H1 (cell line): Measurements from ENCODE around the gene NT5C3B. TPM values are rescaled to one million over a fixed set of nuclear protein-coding genes. Genes with fewer than 3 reads are reported as not detected.

ENCODE experiments used
- CTCF ChIA-PET: fragments of 300-600 bp; sonication (Branson Sonifier 250); formaldehyde crosslinking; loops from one replicate; lab custom pipeline; 2021; ENCODE audit not compliant: partially characterized antibody; lab: Charles Lee
- POLR2A ChIA-PET: fragments of 300-600 bp; sonication (Branson Sonifier 250); formaldehyde crosslinking; loops from one replicate; lab custom pipeline; 2021; ENCODE audit warnings: inconsistent platforms; ENCODE audit not compliant: partially characterized antibody; lab: Charles Lee
- DNase-seq, 2 experiments: peaks; one replicate each; pipeline versions ENCODE4 v3.0.0 to v3.0.0-alpha.2; 2010 to 2022; ENCODE audit warnings: low spot score in 2 of 2, low read depth in 1 of 2, mixed read lengths in 1 of 2
- FAIRE-seq: peaks from 2 replicates; lab custom pipeline; 2011; peaks lifted over from hg19 to GRCh38; lab: Jason Lieb, UNC
- H2AFZ ChIP-seq: 2 replicates; pipeline ENCODE4 v1.8.1; 2012; ENCODE audit warnings: low read length, inconsistent platforms
- H2AK5ac ChIP-seq: 2 replicates; pipeline ENCODE4 v1.6.1; 2013; ENCODE audit warnings: low read depth, low read length
- H2BK120ac ChIP-seq: replicated peaks from 2 replicates; pipeline ENCODE3; 2013; ENCODE audit warnings: low read depth, low read length, inconsistent platforms
- H2BK12ac ChIP-seq: 2 replicates; pipeline ENCODE4 v1.6.1; 2013; ENCODE audit warnings: low read depth, low read length
- H2BK15ac ChIP-seq: 2 replicates; pipeline ENCODE4 v1.6.1; 2013; ENCODE audit warnings: low read length
- H2BK20ac ChIP-seq: 2 replicates; pipeline ENCODE4 v1.6.1; 2013; ENCODE audit warnings: low read length
- H2BK5ac ChIP-seq: 2 replicates; pipeline ENCODE4 v1.6.1; 2013; ENCODE audit warnings: low read depth, low read length
- H3K14ac ChIP-seq: 2 replicates; pipeline ENCODE4 v1.6.1; 2013; ENCODE audit warnings: inconsistent platforms; ENCODE audit not compliant: insufficient read length
- H3K18ac ChIP-seq: 2 replicates; pipeline ENCODE4 v1.6.1; 2013; ENCODE audit warnings: low read length; ENCODE audit errors: extremely low read depth
- H3K23ac ChIP-seq: 2 replicates; pipeline ENCODE4 v1.6.1; 2013; ENCODE audit warnings: inconsistent platforms; ENCODE audit not compliant: insufficient read length
- H3K23me2 ChIP-seq: 2 replicates; pipeline ENCODE4 v1.6.1; 2013; ENCODE audit warnings: low read depth, low read length
- H3K27ac ChIP-seq: 2 replicates; pipeline ENCODE4 v1.6.1; 2011; ENCODE audit warnings: low read depth, low read length, inconsistent platforms
- H3K27me3 ChIP-seq, 4 experiments: replicated peaks in 1 of 4; 1 replicate in 1 of 4; 2 replicates in 3 of 4; pipeline versions ENCODE4 v1.6.1 to v1.8.1; 2011 to 2013; ENCODE audit warnings: low read length in 3 of 4, mild to moderate bottlenecking in 3 of 4, inconsistent platforms in 2 of 4, mixed read lengths in 2 of 4, moderate library complexity in 1 of 4; ENCODE audit not compliant: control insufficient read depth in 3 of 4, insufficient read depth in 3 of 4; ENCODE audit errors: extremely low read depth in 1 of 4
- H3K36me3 ChIP-seq, 4 experiments: 2 replicates each; pipeline versions ENCODE4 v1.6.1 to v1.8.1; 2011 to 2013; ENCODE audit warnings: mild to moderate bottlenecking in 4 of 4, low read length in 3 of 4, moderate library complexity in 2 of 4, control low read depth in 1 of 4, inconsistent platforms in 1 of 4; ENCODE audit not compliant: insufficient read depth in 4 of 4, control insufficient read depth in 2 of 4
- H3K4ac ChIP-seq: replicated peaks from 2 replicates; pipeline ENCODE3; 2013; ENCODE audit warnings: low read length, low read depth, mixed read lengths, inconsistent platforms; ENCODE audit not compliant: insufficient read length
- H3K4me1 ChIP-seq, 4 experiments: replicated peaks in 1 of 4; 1 replicate in 1 of 4; 2 replicates in 3 of 4; pipeline versions ENCODE4 v1.6.1 to v1.8.1; 2011 to 2013; ENCODE audit warnings: low read length in 3 of 4, inconsistent platforms in 2 of 4, mixed read lengths in 1 of 4; ENCODE audit not compliant: insufficient read depth in 4 of 4, control insufficient read depth in 3 of 4
- H3K4me2 ChIP-seq, 2 experiments: 2 replicates each; pipeline versions ENCODE4 v1.6.1 to v1.8.1; 2011 to 2013; ENCODE audit warnings: low read depth in 2 of 2, low read length in 2 of 2, control low read depth in 1 of 2, inconsistent platforms in 1 of 2, mild to moderate bottlenecking in 1 of 2; ENCODE audit not compliant: insufficient read depth in 1 of 2
- H3K4me3 ChIP-seq, 4 experiments: fragments of 200-600, 300-600 bp in 1 of 4; sonication (generic), shearing (Covaris generic), sonication (Bioruptor Twin) in 1 of 4; 2 replicates each; pipeline versions ENCODE4 v1.5.1 to v1.8.1; 2011 to 2016; ENCODE audit warnings: low read length in 4 of 4, low read depth in 3 of 4, control low read depth in 2 of 4, inconsistent platforms in 2 of 4, mild to moderate bottlenecking in 2 of 4, mixed read lengths in 1 of 4, moderate library complexity in 1 of 4; ENCODE audit not compliant: insufficient read depth in 2 of 4; ENCODE audit errors: extremely low read depth in 1 of 4
- H3K56ac ChIP-seq: replicated peaks from 2 replicates; pipeline ENCODE3; 2013; ENCODE audit warnings: low read depth, mild to moderate bottlenecking, mixed read lengths, low read length, inconsistent platforms; ENCODE audit not compliant: insufficient read length
- H3K79me1 ChIP-seq: 2 replicates; pipeline ENCODE4 v1.6.1; 2013; ENCODE audit warnings: low read depth, low read length, control low read depth
- H3K79me2 ChIP-seq, 2 experiments: 2 replicates each; pipeline versions ENCODE4 v1.6.1 to v1.8.1; 2012 to 2013; ENCODE audit warnings: low read length in 2 of 2, mild to moderate bottlenecking in 2 of 2, inconsistent platforms in 1 of 2; ENCODE audit not compliant: insufficient read depth in 2 of 2, control insufficient read depth in 1 of 2
- H3K9ac ChIP-seq, 4 experiments: replicated peaks in 1 of 4; 1 replicate in 1 of 4; 2 replicates in 3 of 4; pipeline versions ENCODE4 v1.6.1 to v1.8.1; 2011 to 2013; ENCODE audit warnings: low read depth in 3 of 4, low read length in 3 of 4, control low read depth in 2 of 4, mild to moderate bottlenecking in 2 of 4, moderate library complexity in 2 of 4, inconsistent platforms in 1 of 4; ENCODE audit errors: extremely low read depth in 1 of 4
- H3K9me3 ChIP-seq, 2 experiments: 2 replicates each; pipeline versions ENCODE4 v1.6.1 to v1.8.1; 2012 to 2013; ENCODE audit warnings: mild to moderate bottlenecking in 2 of 2, moderate library complexity in 2 of 2, control low read depth in 1 of 2, inconsistent platforms in 1 of 2, low read depth in 1 of 2, low read length in 1 of 2, mixed read lengths in 1 of 2; ENCODE audit not compliant: insufficient read depth in 2 of 2
- H4K20me1 ChIP-seq, 2 experiments: replicated peaks in 1 of 2; 2 replicates each; pipeline versions ENCODE3 to v1.8.1; 2011 to 2013; ENCODE audit warnings: inconsistent platforms in 2 of 2, low read length in 2 of 2, mild to moderate bottlenecking in 1 of 2; ENCODE audit not compliant: insufficient read depth in 2 of 2, control insufficient read depth in 1 of 2
- H4K5ac ChIP-seq: 2 replicates; pipeline ENCODE4 v1.6.1; 2013; ENCODE audit warnings: low read length, low read depth, mixed read lengths, inconsistent platforms; ENCODE audit not compliant: insufficient read length
- H4K8ac ChIP-seq: 2 replicates; pipeline ENCODE4 v1.8.0; 2013; ENCODE audit warnings: mild to moderate bottlenecking, moderate library complexity, low read length, inconsistent platforms; ENCODE audit not compliant: insufficient read depth; ENCODE audit errors: extremely low read depth
- H4K91ac ChIP-seq: replicated peaks from 2 replicates; pipeline ENCODE3; 2013; ENCODE audit warnings: low read length, mixed read lengths, inconsistent platforms; ENCODE audit not compliant: insufficient read length
- E2F6 ChIP-seq: IDR thresholded peaks from 2 replicates; pipeline ENCODE4 v1.6.1; 2012; ENCODE audit warnings: inconsistent platforms
- SRF ChIP-seq: IDR thresholded peaks from 2 replicates; pipeline ENCODE4 v1.6.1; 2011; ENCODE audit warnings: mild to moderate bottlenecking, low read depth, low read length, moderate library complexity
- WGBS, 2 experiments: shearing (Covaris generic) in 1 of 2; methylation state at CpG; one replicate each; pipeline versions ENCODE4 v1.1.6 to v1.1.7; 2013 to 2015; ENCODE audit warnings: low lambda C conversion rate in 2 of 2, mixed read lengths in 2 of 2, inconsistent platforms in 1 of 2, low coverage in 1 of 2, missing lambda C conversion rate in 1 of 2; ENCODE audit not compliant: insufficient replicate concordance in 2 of 2, insufficient coverage in 1 of 2, insufficient read length in 1 of 2; ENCODE audit errors: extremely low coverage in 1 of 2, missing lambda C conversion rate in 1 of 2; 5-methylcytosine and 5-hydroxymethylcytosine counted together
- polyA plus RNA-seq, 7 experiments: library from polyadenylated mRNA; depleted of rRNA in 3 of 7; stranded (reverse) in 5 of 7; unstranded in 2 of 7; fragments of >200 nt in 5 of 7; fragments of 200-250 nt in 2 of 7; gene quantifications; 1 replicate in 5 of 7; 2 replicates in 1 of 7; 4 replicates in 1 of 7; pipeline versions ENCODE4 v1.2.1 to v1.2.3, GENCODE V29; 2011 to 2013; ENCODE audit warnings: missing spikeins in 2 of 7, mixed read lengths in 2 of 7
- total RNA-seq: library from RNA; stranded (reverse); fragmentation: NEBNext Ultra II Directional; extraction: Animal tissue kit (Norgen Biotek cat#: 25700); gene quantifications from 2 replicates; pipeline ENCODE4 v1.2.1, GENCODE V29; 2021

NT5C3B gene
- total and polyA plus RNA-seq, 2 of the 8 experiments (the other 6 are each of a cell fraction or from before 2014, with no cell fraction given): 68.7 to 94.5 TPM

GRCh38 chr17:41870627-41871026 lies 34.6 kb upstream of the NT5C3B start:
- peaks cover 0 to 11% of the 10 kb centered on the region in 2 experiments for H4K20me1 ChIP-seq
- TF ChIP-seq SRF (no peak), E2F6 (no peak)
- TF ChIP-seq, all 59 proteins: peak for 0
- no peak overlapping the region for H3K4me3 ChIP-seq
- no peak overlapping the region for H3K14ac ChIP-seq
- no peak overlapping the region for H2BK15ac ChIP-seq
- no peak overlapping the region for H3K27ac ChIP-seq
- peaks cover 0 to under 1% of the 10 kb centered on the region in 2 experiments; a peak in 1 of 4 replicates for H3K9me3 ChIP-seq
- H3K18ac ChIP-seq: no peak overlapping the region
- WGBS, 2 experiments: 92% methylated on average over 7 of the region's 7 CpGs; no CpG with 5 or more reads in 1 of the 2 experiments
- H2AK5ac ChIP-seq: no peak overlapping the region
- no peak overlapping the region for H4K5ac ChIP-seq
- H3K79me2 ChIP-seq: no peaks in the 10 kb centered on the region
- no peak overlapping the region for H3K4ac ChIP-seq
- no peak overlapping the region for H2BK5ac ChIP-seq
- H4K8ac ChIP-seq: no peak overlapping the region
- H3K23me2 ChIP-seq: no peaks in the 10 kb centered on the region
- H3K27me3 ChIP-seq: no peaks in the 10 kb centered on the region
- ChIA-PET POLR2A (interaction anchor here (1.1 to 2.1 kb wide), 2 partner anchors 51 to 182 kb away, joined by 3 to 5 read pairs; no protein-coding TSS in a partner anchor), CTCF (interaction anchor here (0.6 to 1.4 kb wide), 3 partner anchors 11 to 44 kb away, joined by 3 read pairs; no protein-coding TSS in a partner anchor)
- no peak overlapping the region for H2BK12ac ChIP-seq
- FAIRE-seq (no peak), DNase-seq (no peak)
- no peak overlapping the region for H3K9ac ChIP-seq
- no peaks in the 10 kb centered on the region for H3K4me1 ChIP-seq
- H3K56ac ChIP-seq: no peak overlapping the region
- no peak overlapping the region for H3K23ac ChIP-seq
- H2BK20ac ChIP-seq: no peak overlapping the region
- no peak overlapping the region for H4K91ac ChIP-seq
- peaks cover 35 to 75% (median 72%) of the 10 kb centered on the region in 4 experiments for H3K36me3 ChIP-seq
- no peak overlapping the region for H3K4me2 ChIP-seq
- H2AFZ ChIP-seq: no peak overlapping the region
- H3K79me1 ChIP-seq: no peaks in the 10 kb centered on the region; the same call in 1 of the 2 replicates
- H2BK120ac ChIP-seq: no peak overlapping the region
